Transverse colon (tissue), 4 donors: ENCODE results near the gene CFH. TPM values are rescaled to one million over a fixed set of nuclear protein-coding genes. Genes with fewer than 3 reads are reported as not detected.
A peak's percentile ranks its signal among the peaks of the same experiment; 100 is the strongest.
"Not testable (repeated sequence)": the region's sequence is repeated elsewhere in the genome, so short reads cannot be mapped to it uniquely, and the experiment has no call there.

Experiments
- DNase-seq: peaks from one replicate; pipeline ENCODE4 v3.0.0-alpha.2; 2019
- H3K27ac ChIP-seq, 4 donors: fragments of 200-600 bp; sonication (generic); 2 replicates each; pipeline ENCODE4 v1.5.1; 2016 to 2018; ENCODE audit warnings: inconsistent platforms in 4 of 4
- H3K27me3 ChIP-seq: fragments of 200-600 bp; sonication (generic); 2 replicates; pipeline ENCODE4 v1.5.1; 2017; ENCODE audit warnings: inconsistent platforms
- H3K36me3 ChIP-seq, 4 donors: fragments of 200-600 bp; sonication (generic); 2 replicates each; pipeline ENCODE4 v1.5.1; 2017 to 2019; ENCODE audit warnings: inconsistent platforms in 4 of 4
- H3K4me1 ChIP-seq, 4 donors: fragments of 200-600 bp; sonication (generic); 2 replicates each; pipeline ENCODE4 v1.5.1; 2017 to 2020; ENCODE audit warnings: inconsistent platforms in 4 of 4
- H3K4me3 ChIP-seq, 4 donors: fragments of 200-600 bp; sonication (generic); 1 replicate in 1 of 4; 2 replicates in 3 of 4; pipeline versions ENCODE4 v1.5.1 to v1.6.1; 2017 to 2019; ENCODE audit warnings: inconsistent platforms in 4 of 4
- H3K9me3 ChIP-seq, 2 donors: fragments of 200-600 bp; sonication (generic); 2 replicates each; pipeline ENCODE4 v1.5.1; 2017 to 2019; ENCODE audit warnings: inconsistent platforms in 2 of 2
- EP300 ChIP-seq: sonication (generic); formaldehyde crosslinking; IDR thresholded peaks from one replicate; pipeline ENCODE4 v1.6.1; 2017; ENCODE audit warnings: antibody characterized with exemption, low read depth
- POLR2A ChIP-seq: fragments of 450-650 bp; IDR thresholded peaks from one replicate; pipeline ENCODE4 v1.6.1; 2016; ENCODE audit warnings: antibody characterized with exemption, mild to moderate bottlenecking, moderate library complexity
- POLR2AphosphoS5 ChIP-seq, 3 donors: sonication (generic); formaldehyde crosslinking; IDR thresholded peaks; one replicate each; pipeline ENCODE4 v1.6.1; 2016; ENCODE audit warnings: antibody characterized with exemption in 3 of 3
- WGBS, 2 donors: methylation state at CpG; one replicate each; pipeline ENCODE4 v1.1.5; 2018; ENCODE audit warnings: low coverage in 1 of 2; 5-methylcytosine and 5-hydroxymethylcytosine counted together
- in situ Hi-C, 4 donors: fragments of 200-750 bp; cut with MboI; loops; one replicate each; pipeline versions ENCODE4 v1.15.0 to v1.15.1; 2017; ENCODE audit warnings: low sequenced_read_pairs in 3 of 4, low pct_ligation_motif_present in 1 of 4, low pct_unique_long_range_greater_than_20kb in 1 of 4
- intact Hi-C: fragments of 100-400 bp; cut with DNase I; formaldehyde crosslinking; loops from one replicate; pipeline ENCODE4 v1.15.1; 2023; ENCODE audit warnings: low total_unique reads
- total RNA-seq, 4 donors: library from RNA; depleted of rRNA; stranded (reverse); fragments of >200 nt; gene quantifications; one replicate each; pipeline ENCODE4 v1.1.0, GENCODE V29; 2016
- TF ChIP-seq, protein P1 (sequence below), 5 experiments: fragments of 200-600 bp in 3 of 5; fragments of 450-650 bp in 2 of 5; sonication (generic) in 3 of 5; IDR thresholded peaks; 1 replicate in 2 of 5; 2 replicates in 3 of 5; pipeline ENCODE4 v1.5.1; 2016 to 2017; ENCODE audit warnings: antibody characterized with exemption in 5 of 5, inconsistent platforms in 3 of 5, mild to moderate bottlenecking in 2 of 5, moderate library complexity in 1 of 5

The CFH gene
- total RNA-seq, 4 donors from 2014 or later, result 5.2 to 92.3 (median 23.6) TPM

DNA sequence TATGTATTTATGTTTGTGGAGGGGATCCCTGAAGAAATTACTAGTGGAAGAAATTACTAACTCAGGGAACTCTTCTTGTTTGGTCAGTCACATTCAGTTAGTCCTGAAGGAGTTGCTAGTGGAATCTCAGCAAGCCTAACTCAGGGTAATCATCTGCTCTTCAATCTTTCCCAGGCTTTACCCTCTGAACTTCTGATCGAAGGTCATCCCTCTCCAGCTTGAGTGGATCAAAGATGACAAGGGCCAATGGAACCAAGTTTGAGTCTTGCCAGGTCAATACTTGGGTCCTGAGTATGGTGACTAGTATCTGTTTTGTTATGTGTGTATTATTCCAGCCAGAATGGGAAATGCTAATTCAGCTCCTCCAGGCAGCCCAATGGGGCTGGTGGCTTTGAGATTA is 49.3 kb downstream of the CFH start:
- no peak overlapping the region for H3K4me3 ChIP-seq
- H3K27ac ChIP-seq, result no peak overlapping the region
- TF ChIP-seq, protein P1, sequence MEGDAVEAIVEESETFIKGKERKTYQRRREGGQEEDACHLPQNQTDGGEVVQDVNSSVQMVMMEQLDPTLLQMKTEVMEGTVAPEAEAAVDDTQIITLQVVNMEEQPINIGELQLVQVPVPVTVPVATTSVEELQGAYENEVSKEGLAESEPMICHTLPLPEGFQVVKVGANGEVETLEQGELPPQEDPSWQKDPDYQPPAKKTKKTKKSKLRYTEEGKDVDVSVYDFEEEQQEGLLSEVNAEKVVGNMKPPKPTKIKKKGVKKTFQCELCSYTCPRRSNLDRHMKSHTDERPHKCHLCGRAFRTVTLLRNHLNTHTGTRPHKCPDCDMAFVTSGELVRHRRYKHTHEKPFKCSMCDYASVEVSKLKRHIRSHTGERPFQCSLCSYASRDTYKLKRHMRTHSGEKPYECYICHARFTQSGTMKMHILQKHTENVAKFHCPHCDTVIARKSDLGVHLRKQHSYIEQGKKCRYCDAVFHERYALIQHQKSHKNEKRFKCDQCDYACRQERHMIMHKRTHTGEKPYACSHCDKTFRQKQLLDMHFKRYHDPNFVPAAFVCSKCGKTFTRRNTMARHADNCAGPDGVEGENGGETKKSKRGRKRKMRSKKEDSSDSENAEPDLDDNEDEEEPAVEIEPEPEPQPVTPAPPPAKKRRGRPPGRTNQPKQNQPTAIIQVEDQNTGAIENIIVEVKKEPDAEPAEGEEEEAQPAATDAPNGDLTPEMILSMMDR (IDR thresholded peaks at IDR 0.05), result no peak
- intact Hi-C loops (no loop called here), in situ Hi-C loops (no loop called here)
- H3K9me3 ChIP-seq, result no peaks in the 10 kb centered on the region
- H3K4me1 ChIP-seq, result no peaks in the 10 kb centered on the region
- no peaks in the 10 kb centered on the region for H3K27me3 ChIP-seq
- DNase-seq, result no peak
- H3K36me3 ChIP-seq, result no peaks in the 10 kb centered on the region
- 86% methylated on average over 1 of the region's 1 CpG; no CpG with 5 or more reads in 1 of the 2 donors for WGBS, 2 donors

DNA sequence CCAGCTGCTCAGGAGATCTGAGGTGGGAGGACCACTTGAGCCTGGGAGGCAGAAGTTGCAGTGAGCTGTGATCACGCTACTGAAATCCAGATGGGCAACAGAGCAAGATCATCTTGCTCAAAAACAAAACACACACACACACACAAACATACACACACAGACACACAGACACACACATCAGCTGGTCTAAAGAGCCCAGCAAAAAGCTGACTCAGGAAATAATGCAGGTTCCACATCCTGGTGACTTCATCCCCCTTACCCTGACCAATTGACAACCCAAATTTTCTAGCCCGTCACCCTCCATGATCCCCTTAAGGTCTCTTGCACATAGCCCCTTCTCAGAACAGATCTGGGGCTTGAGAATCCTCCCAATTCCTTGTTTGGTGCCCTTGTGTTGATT is 58.0 kb downstream of the CFH start:
- H3K9me3 ChIP-seq, H3K27me3 ChIP-seq, DNase-seq, H3K4me3 ChIP-seq, intact Hi-C loops, H3K36me3 ChIP-seq, in situ Hi-C loops, H3K4me1 ChIP-seq, H3K27ac ChIP-seq: not testable (repeated sequence)
- 80 to 83% methylated on average over 1 to 2 of the region's 2 CpGs for WGBS, 2 donors

DNA sequence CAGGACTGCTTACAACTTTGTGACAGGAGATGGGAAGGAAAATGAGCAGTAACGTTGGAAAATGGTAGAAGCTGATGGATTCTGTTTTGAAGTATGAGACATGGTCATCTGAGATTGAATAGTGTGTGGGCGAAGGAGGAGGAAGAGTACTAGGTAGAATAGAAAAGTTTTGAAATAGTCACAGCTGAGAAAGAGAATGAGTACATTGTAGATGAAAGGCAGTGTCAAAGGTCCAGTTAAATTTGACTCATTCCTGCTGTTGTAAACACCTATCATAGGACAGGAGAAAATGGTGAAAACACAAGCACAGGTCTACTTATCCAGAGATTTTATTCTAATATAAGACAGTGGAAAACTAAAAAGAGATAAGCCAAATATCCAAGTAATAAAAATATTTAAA is 66.0 kb downstream of the CFH start:
- Histone ChIP-seq H3K4me3 (no peak overlapping the region), H3K36me3 (no peaks in the 10 kb centered on the region), H3K4me1 (no peaks in the 10 kb centered on the region), H3K27me3 (no peaks in the 10 kb centered on the region), H3K27ac (no peak overlapping the region), H3K9me3 (no peaks in the 10 kb centered on the region)
- no peak for TF ChIP-seq POLR2A
- TF ChIP-seq, protein P1 (IDR thresholded peaks at IDR 0.05), result no peak
- intact Hi-C loops, result no loop called here
- DNase-seq, result no peak
- in situ Hi-C loops, result no loop called here
- WGBS, 2 donors, result 64 to 86% methylated on average over 2 of the region's 2 CpGs

DNA sequence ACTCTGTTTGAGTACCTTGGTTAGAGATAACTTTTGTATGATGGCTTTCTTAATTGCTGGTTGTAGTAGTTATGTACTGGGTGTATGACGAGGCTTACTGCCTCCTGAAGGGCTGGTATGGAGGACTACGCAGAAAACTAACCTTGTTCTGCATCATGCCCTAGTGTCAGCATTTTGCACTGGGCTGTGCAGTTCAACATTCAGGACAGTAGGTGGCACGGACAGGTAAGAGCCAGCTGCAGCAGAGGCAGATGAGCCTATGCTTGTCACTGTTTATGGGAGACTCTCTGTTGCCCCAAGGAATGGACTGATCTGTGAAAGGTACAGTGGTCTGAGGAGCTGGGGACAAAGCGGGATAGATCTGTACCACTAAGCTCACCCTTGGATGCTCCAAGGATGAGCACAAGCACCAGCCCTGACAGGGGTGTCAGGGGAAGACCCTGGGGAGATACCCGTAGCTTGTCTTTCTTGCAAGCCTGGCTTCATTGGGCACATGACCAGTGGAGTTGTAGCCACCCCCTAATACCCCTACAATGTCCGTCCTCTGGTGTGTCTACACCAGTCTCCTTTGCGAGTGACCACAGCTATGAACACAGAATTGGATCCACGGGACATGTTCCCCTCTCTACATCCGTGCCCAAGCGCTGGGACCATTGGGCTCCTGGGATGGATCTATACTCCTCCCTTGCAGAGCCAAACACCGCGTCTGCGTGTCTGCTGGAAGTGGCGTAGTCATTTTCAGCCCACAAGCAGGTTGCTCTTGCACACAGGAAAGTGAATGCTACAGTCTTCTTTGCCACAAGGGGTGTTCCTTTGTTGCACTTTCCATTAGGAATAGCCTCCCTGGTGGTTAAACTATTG is 71.7 kb downstream of the CFH start:
- Histone ChIP-seq H3K27ac (no peak overlapping the region), H3K36me3 (no peaks in the 10 kb centered on the region), H3K27me3 (no peaks in the 10 kb centered on the region), H3K4me3 (no peak overlapping the region), H3K9me3 (no peaks in the 10 kb centered on the region), H3K4me1 (no peaks in the 10 kb centered on the region)
- DNase-seq, result peak; percentile 55
- in situ Hi-C loops, result no loop called here
- no peak for TF ChIP-seq EP300
- TF ChIP-seq, protein P1 (IDR thresholded peaks at IDR 0.05), result peak in 3 of 5 experiments; percentile 42 to 59 (median 47)
- TF ChIP-seq POLR2AphosphoS5 (IDR thresholded peaks at IDR 0.05), result no peak
- no peak for TF ChIP-seq POLR2A
- intact Hi-C loops, result no loop called here
- 78% methylated on average over 14 of the region's 14 CpGs; no CpG with 5 or more reads in 1 of the 2 donors for WGBS, 2 donors

DNA sequence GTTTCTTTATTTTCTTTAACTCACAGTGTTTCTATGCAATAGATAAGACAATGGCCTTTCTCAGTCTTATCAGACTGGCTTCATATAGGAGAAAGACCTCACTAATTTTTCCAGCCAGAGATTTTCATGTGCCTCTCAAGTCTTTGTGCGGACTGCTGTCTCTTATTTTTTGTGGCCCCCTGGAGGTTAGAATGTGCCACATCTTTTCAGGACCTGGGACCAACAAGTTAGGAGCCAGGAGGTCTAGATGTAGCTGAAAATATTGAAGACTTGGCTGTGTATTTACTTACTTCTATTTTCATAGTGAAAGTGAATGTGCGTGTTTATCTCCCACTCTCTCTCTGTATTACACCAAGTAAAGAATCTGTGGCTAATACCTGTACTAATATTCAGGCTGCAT is 80.7 kb downstream of the CFH start:
- TF ChIP-seq POLR2A (no peak), POLR2AphosphoS5 (IDR thresholded peaks at IDR 0.05) (no peak), EP300 (no peak)
- TF ChIP-seq, protein P1 (IDR thresholded peaks at IDR 0.05), result no peak
- Histone ChIP-seq H3K4me3 (no peak overlapping the region), H3K4me1 (no peaks in the 10 kb centered on the region), H3K36me3 (no peaks in the 10 kb centered on the region), H3K27ac (no peak overlapping the region), H3K27me3 (no peaks in the 10 kb centered on the region), H3K9me3 (no peaks in the 10 kb centered on the region)
- intact Hi-C loops, result no loop called here
- WGBS, 2 donors, result 85 to 86% methylated on average over 2 of the region's 2 CpGs
- in situ Hi-C loops, result no loop called here
- no peak for DNase-seq
